AG04450 (cell line): ENCODE measurements around the gene MSI1. TPM values are rescaled to one million over a fixed set of nuclear protein-coding genes. Genes with fewer than 3 reads are reported as not detected.

Experiments used
- CTCF ChIA-PET: fragments of 300-600, 350-600 bp; formaldehyde crosslinking; extraction: SDS; loops from one replicate; lab custom pipeline; 2022; ENCODE audit warnings: antibody characterized with exemption, inconsistent platforms; lab: Charles Lee
- POLR2A ChIA-PET: fragments of 350-600 bp; formaldehyde crosslinking; extraction: SDS; loops from one replicate; lab custom pipeline; 2021; ENCODE audit warnings: antibody characterized with exemption, inconsistent platforms; lab: Yijun Ruan, JAX
- DNase-seq: peaks from one replicate; pipeline ENCODE4 v3.0.0-alpha.2; 2011; ENCODE audit warnings: low read depth, low spot score
- H3K27ac ChIP-seq: one replicate; pipeline ENCODE4 v1.5.1; 2012; ENCODE audit warnings: low read depth, low read length, control low read depth
- H3K27me3 ChIP-seq: one replicate; pipeline ENCODE4 v1.6.0; 2012; ENCODE audit warnings: low read length; ENCODE audit not compliant: control insufficient read depth, insufficient read depth
- H3K4me3 ChIP-seq: 2 replicates; pipeline ENCODE4 v1.5.1; 2011; ENCODE audit warnings: mild to moderate bottlenecking, low read depth, low read length, control low read depth
- H3K9me3 ChIP-seq: 2 replicates; pipeline ENCODE4 v1.5.1; 2012; ENCODE audit warnings: low read length; ENCODE audit not compliant: control insufficient read depth, insufficient read depth
- CTCF ChIP-seq: IDR thresholded peaks from 2 replicates; pipeline ENCODE4 v1.5.1; 2011; ENCODE audit warnings: low read depth, low read length, control low read depth, inconsistent platforms
- polyA minus RNA-seq: library from RNA; depleted of rRNA, polyadenylated mRNA; stranded (reverse); fragments of >200 nt; gene quantifications from 2 replicates; pipeline ENCODE4 v1.2.3, GENCODE V29; 2011; rRNA and poly(A)+ RNA removed
- polyA plus RNA-seq: library from polyadenylated mRNA; depleted of rRNA; stranded (reverse); fragments of >200 nt; gene quantifications from 2 replicates; pipeline ENCODE4 v1.2.3, GENCODE V29; 2011; rRNA removed

MSI1 gene
- polyA plus RNA-seq: not detected in 2 replicates
- not detected in 2 replicates for polyA minus RNA-seq

GRCh38 chr12:120368789-120369602 is at the start of gene MSI1:
Gene MSI1 (minus strand): TSS chr12:120369164. CDS start chr12:120369091, 73 bp downstream.
- no peak for DNase-seq
- POLR2A ChIA-PET: no interaction called here
- no peak for TF ChIP-seq CTCF
- Histone ChIP-seq H3K27ac (no peak within 1 kb of the TSS), H3K4me3 (no peak within 1 kb of the TSS), H3K27me3 (peaks cover 77% of the 10 kb centered on the region), H3K9me3 (no peaks in the 10 kb centered on the region)
- CTCF ChIA-PET: interaction anchor here (0.5 to 0.7 kb wide), 2 partner anchors 67 to 276 kb away, joined by 3 to 6 read pairs; no protein-coding TSS in a partner anchor

DNA sequence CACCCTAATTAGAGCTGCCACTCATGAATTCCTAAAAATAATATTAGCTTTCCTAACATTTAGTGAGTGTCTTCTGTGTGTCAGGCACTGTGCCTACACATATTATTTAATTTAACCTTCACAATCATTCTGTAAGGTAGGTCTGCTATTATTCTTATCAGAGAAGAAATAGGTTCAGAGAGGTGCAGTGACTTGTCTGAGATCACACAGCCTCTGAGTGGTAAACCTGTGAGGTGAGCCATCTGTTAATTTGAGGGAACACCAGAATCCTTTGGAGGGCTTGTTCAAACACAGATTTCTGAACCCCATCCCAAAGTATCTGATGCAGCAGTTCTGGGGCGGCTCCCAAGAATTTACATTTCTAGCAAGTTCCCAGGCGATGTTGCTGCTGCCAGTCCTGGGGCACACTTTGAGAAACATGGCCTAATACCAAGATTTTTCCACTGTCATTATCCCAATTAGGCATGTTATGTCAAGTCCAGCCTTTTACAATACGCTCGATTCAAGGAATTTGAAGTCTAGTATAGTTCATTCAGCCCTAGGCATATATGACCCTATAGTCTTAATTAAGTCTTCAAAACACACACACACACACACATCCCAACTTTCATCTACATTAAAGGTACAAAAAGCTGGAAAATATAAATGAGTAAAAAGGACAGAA is 49.1 kb upstream of the MSI1 start:
- CTCF ChIA-PET: interaction anchor here (1.0 kb wide), 1 partner anchor 61 kb away, joined by 3 read pairs; no protein-coding TSS in a partner anchor
- TF ChIP-seq CTCF: no peak
- no peak for DNase-seq
- POLR2A ChIA-PET: no interaction called here
- H3K4me3 ChIP-seq: no peak overlapping the region
- peaks cover 16% of the 10 kb centered on the region for H3K27me3 ChIP-seq
- H3K27ac ChIP-seq: no peak overlapping the region
- H3K9me3 ChIP-seq: no peaks in the 10 kb centered on the region

DNA sequence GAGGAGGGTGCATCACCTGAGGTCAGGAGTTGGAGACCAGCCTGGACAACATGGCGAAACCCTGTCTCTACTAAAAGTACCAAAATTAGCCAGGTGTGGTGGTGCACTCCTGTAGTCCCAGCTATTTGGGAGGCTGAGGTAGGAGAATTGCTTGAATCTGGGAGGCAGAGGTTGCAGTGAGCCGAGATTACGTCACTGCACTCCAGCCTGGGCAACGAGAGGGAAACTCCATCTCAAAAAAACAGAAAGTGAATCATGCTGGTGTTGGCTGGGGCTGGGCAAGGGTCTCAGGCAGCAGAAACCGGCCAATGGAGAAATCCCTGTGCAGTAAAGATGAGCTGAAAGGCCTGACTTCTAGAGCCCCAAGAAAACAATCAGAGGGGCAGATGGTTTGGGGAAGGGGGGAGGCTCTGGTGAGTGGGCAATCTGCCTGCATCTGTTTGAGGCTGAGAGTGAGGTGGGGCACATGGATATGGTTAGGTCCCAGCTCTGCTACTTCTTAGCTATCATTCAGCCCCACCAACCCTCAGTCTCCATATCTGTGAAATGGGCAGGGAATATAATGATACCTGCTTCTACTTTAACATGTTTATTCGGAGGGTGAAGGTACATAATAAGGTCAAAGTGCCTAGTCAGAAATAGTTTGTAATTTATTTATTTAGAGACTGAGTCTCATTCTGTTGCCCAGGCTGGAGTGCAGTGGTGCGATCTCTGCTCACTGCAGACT is 47.7 kb upstream of the MSI1 start:
- Histone ChIP-seq H3K27me3 (peaks cover 16% of the 10 kb centered on the region), H3K4me3 (no peak overlapping the region), H3K9me3 (no peaks in the 10 kb centered on the region), H3K27ac (no peak overlapping the region)
- CTCF ChIA-PET: interaction anchor here (0.6 to 1.9 kb wide), 3 partner anchors 13 to 17 kb away, joined by 3 to 5 read pairs (median 4); no protein-coding TSS in a partner anchor
- TF ChIP-seq CTCF: no peak
- POLR2A ChIA-PET: no interaction called here
- DNase-seq: no peak

GRCh38 chr12:120413901-120414695 is 45.1 kb upstream of the MSI1 start:
- POLR2A ChIA-PET: no interaction called here
- H3K27ac ChIP-seq: no peak overlapping the region
- H3K9me3 ChIP-seq: no peaks in the 10 kb centered on the region
- no peak for DNase-seq
- no peak overlapping the region for H3K4me3 ChIP-seq
- H3K27me3 ChIP-seq: peaks cover 16% of the 10 kb centered on the region
- CTCF ChIA-PET: interaction anchor here (1.0 kb wide), 1 partner anchor 16 kb away, joined by 3 read pairs; no protein-coding TSS in a partner anchor
- TF ChIP-seq CTCF: no peak
